SK-N-SH treated with all-trans-retinoic acid at 6 μM for 48 hours (cell line): ENCODE results near the gene KCNG3.

Source experiments
- ATAC-seq: fragments of 200-7000 bp; cut with Tn5 transposase; 3 replicates; pipeline ENCODE4 v1.9.1; 2020; ENCODE audit warnings: mild to moderate bottlenecking, moderate library complexity
- ARNTL ChIP-seq: fragments of 450-650 bp; formaldehyde crosslinking; IDR thresholded peaks from 2 replicates; pipeline ENCODE4 v1.5.0; 2020; ENCODE audit warnings: low read depth, mild to moderate bottlenecking, moderate library complexity, borderline replicate concordance
- BACH2 ChIP-seq: fragments of 250-450 bp; sonication (Bioruptor Pico); IDR thresholded peaks from 2 replicates; pipeline ENCODE4 v1.9.0; 2021; ENCODE audit warnings: mild to moderate bottlenecking, borderline replicate concordance
- CREB5 ChIP-seq: fragments of 250-450 bp; sonication (Bioruptor Pico); IDR thresholded peaks from 2 replicates; pipeline ENCODE4 v1.5.1; 2020; ENCODE audit warnings: low read depth, mild to moderate bottlenecking, moderate library complexity
- CSRNP3 ChIP-seq: fragments of 250-450 bp; sonication (Bioruptor Pico); IDR thresholded peaks from 2 replicates; pipeline ENCODE4 v1.5.1; 2021; ENCODE audit warnings: mild to moderate bottlenecking, moderate library complexity
- ESRRG ChIP-seq: fragments of 250-450 bp; sonication (Bioruptor Pico); IDR thresholded peaks from 2 replicates; pipeline ENCODE4 v1.6.1; 2021; ENCODE audit warnings: mild to moderate bottlenecking
- GLIS3 ChIP-seq: fragments of 250-450 bp; sonication (Bioruptor Pico); IDR thresholded peaks from 2 replicates; pipeline ENCODE4 v1.5.0; 2020; ENCODE audit warnings: mild to moderate bottlenecking, moderate library complexity
- ISL1 ChIP-seq: fragments of 250-450 bp; sonication (Bioruptor Pico); IDR thresholded peaks from 2 replicates; pipeline ENCODE4 v2.1.2; 2022; ENCODE audit warnings: mild to moderate bottlenecking, moderate library complexity
- OSR1 ChIP-seq: fragments of 250-450 bp; sonication (Bioruptor Pico); IDR thresholded peaks from 2 replicates; pipeline ENCODE4 v1.8.0; 2022; ENCODE audit warnings: moderate library complexity, mild to moderate bottlenecking, inconsistent platforms
- PATZ1 ChIP-seq: fragments of 250-450 bp; sonication (Bioruptor Pico); IDR thresholded peaks from 2 replicates; pipeline ENCODE4 v1.8.0; 2020; ENCODE audit warnings: mild to moderate bottlenecking, moderate library complexity, borderline replicate concordance
- POU6F1 ChIP-seq: fragments of 250-450 bp; sonication (Bioruptor Pico); IDR thresholded peaks from 2 replicates; pipeline ENCODE4 v1.8.0; 2021; ENCODE audit warnings: low read depth, mild to moderate bottlenecking, moderate library complexity, borderline replicate concordance
- SNAI2 ChIP-seq: fragments of 250-450 bp; sonication (Bioruptor Pico); IDR thresholded peaks from 2 replicates; pipeline ENCODE4 v1.5.0; 2020; ENCODE audit warnings: mild to moderate bottlenecking, moderate library complexity
- TSHZ2 ChIP-seq: fragments of 250-450 bp; sonication (Bioruptor Pico); IDR thresholded peaks from 2 replicates; pipeline ENCODE4 v1.5.0; 2020; ENCODE audit warnings: mild to moderate bottlenecking, moderate library complexity
- ZC3H10 ChIP-seq: fragments of 250-450 bp; sonication (Bioruptor Pico); IDR thresholded peaks from 2 replicates; pipeline ENCODE4 v1.5.1; 2021; ENCODE audit warnings: mild to moderate bottlenecking, moderate library complexity
- ZFP3 ChIP-seq: fragments of 250-450 bp; sonication (Bioruptor Pico); IDR thresholded peaks from 2 replicates; pipeline ENCODE4 v1.5.0; 2020; ENCODE audit warnings: mild to moderate bottlenecking, moderate library complexity
- ZFP30 ChIP-seq: fragments of 450-650 bp; formaldehyde crosslinking; IDR thresholded peaks from 2 replicates; pipeline ENCODE4 v1.5.0; 2022; ENCODE audit warnings: mild to moderate bottlenecking, moderate library complexity
- ZNF565 ChIP-seq: fragments of 450-650 bp; formaldehyde crosslinking; conservative IDR thresholded peaks from 2 replicates; pipeline ENCODE4 v1.5.0; 2020; ENCODE audit warnings: low read depth, mild to moderate bottlenecking, moderate library complexity
- ZNF70 ChIP-seq: fragments of 450-650 bp; formaldehyde crosslinking; IDR thresholded peaks from 2 replicates; pipeline ENCODE4 v1.5.0; 2020; ENCODE audit warnings: mild to moderate bottlenecking, moderate library complexity

Gene KCNG3

GRCh38 chr2:42522035-42522434 lies 28.3 kb upstream of the KCNG3 start (continued):
- TF ChIP-seq POU6F1 (CRISPR knock-in tag) (no peak), GLIS3 (CRISPR knock-in tag) (no peak), ARNTL (no peak), ZC3H10 (no peak), CREB5 (CRISPR knock-in tag) (no peak)

GRCh38 chr2:42519624-42520023 lies 25.8 kb upstream of the KCNG3 start:
- ATAC-seq = no peak
- TF ChIP-seq BACH2 (no peak), GLIS3 (CRISPR knock-in tag) (no peak), ZFP30 (CRISPR knock-in tag) (no peak)

GRCh38 chr2:42516418-42516901 lies 22.7 kb upstream of the KCNG3 start:
- ATAC-seq = no peak
- TF ChIP-seq ZNF70 (no peak), POU6F1 (CRISPR knock-in tag) (no peak), CREB5 (CRISPR knock-in tag) (no peak), ISL1 (CRISPR knock-in tag) (no peak), ZFP30 (CRISPR knock-in tag) (no peak), SNAI2 (CRISPR knock-in tag) (no peak), OSR1 (no peak), PATZ1 (CRISPR knock-in tag) (no peak), ZNF565 (CRISPR knock-in tag) (no peak), GLIS3 (CRISPR knock-in tag) (no peak), ESRRG (CRISPR knock-in tag) (no peak), ZFP3 (CRISPR knock-in tag) (no peak), TSHZ2 (CRISPR knock-in tag) (no peak), CSRNP3 (CRISPR knock-in tag) (no peak)
